Stimulated activated CD8-positive, alpha-beta memory T cell treated with anti-CD3 and anti-CD28 coated beads, Interleukin-7, amount 100 ng/mL, for 48 hours (primary cell): ENCODE measurements around the gene WDSUB1.

Source experiments
- DNase-seq, 2 donors: peaks; one replicate each; pipeline ENCODE4 v3.0.0-alpha.2; 2020; ENCODE audit warnings: low read depth in 1 of 2; ENCODE audit errors: extremely low read depth in 1 of 2

The WDSUB1 gene

GRCh38 chr2:159285929-159286708, at the start of gene WDSUB1:
TSS of gene WDSUB1 (minus strand) at chr2:159286703. CDS start at chr2:159283069, 3,634 bp downstream.
- DNase-seq = peak; percentile 13 to 20

GRCh38 chr2:159326569-159327255, 40.2 kb upstream of the WDSUB1 start:
- DNase-seq = no peak

- no peak for DNase-seq
Observed at GRCh38 chr2:159322419-159322818, 35.9 kb upstream of the WDSUB1 start.

GRCh38 chr2:159317392-159318088, 31.0 kb upstream of the WDSUB1 start:
- no peak for DNase-seq

- no peak for DNase-seq
Observed at GRCh38 chr2:159307942-159308341, 21.4 kb upstream of the WDSUB1 start.

- DNase-seq = no peak
Observed at GRCh38 chr2:159300586-159300985, 14.1 kb upstream of the WDSUB1 start.

- no peak for DNase-seq
Observed at GRCh38 chr2:159298967-159299366, 12.5 kb upstream of the WDSUB1 start.

- DNase-seq = no peak
Observed at GRCh38 chr2:159297042-159297707, 10.7 kb upstream of the WDSUB1 start.

GRCh38 chr2:159292157-159292556, 5.7 kb upstream of the WDSUB1 start:
- DNase-seq = no peak

GRCh38 chr2:159290289-159290907, 3.9 kb upstream of the WDSUB1 start:
- peak in 1 of 2 donors; percentile 2 for DNase-seq

GRCh38 chr2:159287733-159288132, 1.2 kb upstream of the WDSUB1 start:
- no peak for DNase-seq

GRCh38 chr2:159286709-159287441, 372 bp upstream of the WDSUB1 start:
- peak; percentile 92 to 95 for DNase-seq

- DNase-seq = no peak
Observed at GRCh38 chr2:159285433-159285832, 1.1 kb downstream of the WDSUB1 start.

GRCh38 chr2:159283529-159283928, 3.0 kb downstream of the WDSUB1 start:
- no peak for DNase-seq

GRCh38 chr2:159281002-159281401, 5.5 kb downstream of the WDSUB1 start:
- no peak for DNase-seq

- DNase-seq = no peak
Observed at GRCh38 chr2:159279700-159280099, 6.8 kb downstream of the WDSUB1 start.

GRCh38 chr2:159275111-159275510, 11.4 kb downstream of the WDSUB1 start:
- no peak for DNase-seq

GRCh38 chr2:159272156-159272555, 14.3 kb downstream of the WDSUB1 start:
- DNase-seq = no peak

GRCh38 chr2:159270744-159271379, 15.6 kb downstream of the WDSUB1 start:
- DNase-seq = no peak

- DNase-seq = no peak
Observed at GRCh38 chr2:159267921-159268320, 18.6 kb downstream of the WDSUB1 start.
